ENCODE data around the gene TBXAS1. TPM values are rescaled to one million over a fixed set of nuclear protein-coding genes. Genes with fewer than 3 reads are reported as not detected.

Gene TBXAS1
- total RNA-seq, 1 donor from 2014 or later: not detected

GRCh38 chr7:139982927-139983920 lies 154.2 kb downstream of the TBXAS1 start:
- no peaks in the 10 kb centered on the region for H3K4me1 Mint-ChIP-seq (ENCODE audit: low read depth, unreplicated experiment)
- no peaks in the 10 kb centered on the region for H3K9me3 Mint-ChIP-seq (ENCODE audit: unreplicated experiment)
- DNase-seq: no peak
- no peak overlapping the region for H3K4me3 Mint-ChIP-seq (ENCODE audit: unreplicated experiment)
- TF ChIP-seq, protein P1, sequence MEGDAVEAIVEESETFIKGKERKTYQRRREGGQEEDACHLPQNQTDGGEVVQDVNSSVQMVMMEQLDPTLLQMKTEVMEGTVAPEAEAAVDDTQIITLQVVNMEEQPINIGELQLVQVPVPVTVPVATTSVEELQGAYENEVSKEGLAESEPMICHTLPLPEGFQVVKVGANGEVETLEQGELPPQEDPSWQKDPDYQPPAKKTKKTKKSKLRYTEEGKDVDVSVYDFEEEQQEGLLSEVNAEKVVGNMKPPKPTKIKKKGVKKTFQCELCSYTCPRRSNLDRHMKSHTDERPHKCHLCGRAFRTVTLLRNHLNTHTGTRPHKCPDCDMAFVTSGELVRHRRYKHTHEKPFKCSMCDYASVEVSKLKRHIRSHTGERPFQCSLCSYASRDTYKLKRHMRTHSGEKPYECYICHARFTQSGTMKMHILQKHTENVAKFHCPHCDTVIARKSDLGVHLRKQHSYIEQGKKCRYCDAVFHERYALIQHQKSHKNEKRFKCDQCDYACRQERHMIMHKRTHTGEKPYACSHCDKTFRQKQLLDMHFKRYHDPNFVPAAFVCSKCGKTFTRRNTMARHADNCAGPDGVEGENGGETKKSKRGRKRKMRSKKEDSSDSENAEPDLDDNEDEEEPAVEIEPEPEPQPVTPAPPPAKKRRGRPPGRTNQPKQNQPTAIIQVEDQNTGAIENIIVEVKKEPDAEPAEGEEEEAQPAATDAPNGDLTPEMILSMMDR (IDR thresholded peaks at IDR 0.05; ENCODE audit: partially characterized antibody, unreplicated experiment): no peak
- H3K27ac Mint-ChIP-seq (ENCODE audit: unreplicated experiment): no peak overlapping the region
- peaks cover 7% of the 10 kb centered on the region for H3K36me3 Mint-ChIP-seq (ENCODE audit: unreplicated experiment)
- no peaks in the 10 kb centered on the region for H3K27me3 Mint-ChIP-seq (ENCODE audit: unreplicated experiment)

- DNase-seq: no peak
Observed at GRCh38 chr7:139984642-139985539, 155.8 kb downstream of the TBXAS1 start.

DNA sequence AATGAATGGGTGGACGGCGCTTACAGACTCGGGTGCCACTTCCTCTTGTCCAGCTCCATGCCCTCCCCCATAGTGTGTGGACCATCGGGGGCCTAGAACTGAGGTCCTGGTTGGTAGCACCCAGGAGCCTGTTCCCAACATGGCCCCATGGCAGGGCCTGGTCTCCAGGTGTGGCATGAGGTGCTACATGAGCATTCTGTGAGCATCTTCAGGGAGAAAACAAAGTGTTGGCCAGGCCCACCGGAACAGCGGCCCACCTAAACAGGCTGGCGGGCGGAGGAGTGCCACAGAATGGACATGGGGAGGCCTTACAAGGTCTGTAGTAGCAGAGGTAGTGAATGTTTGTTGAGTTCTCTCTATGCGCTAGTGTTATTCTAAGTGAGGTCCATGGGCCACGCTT lies 156.7 kb downstream of the TBXAS1 start:
- Mint-ChIP-seq H3K27ac (ENCODE audit: unreplicated experiment) (no peak overlapping the region), H3K9me3 (ENCODE audit: unreplicated experiment) (peaks cover 4% of the 10 kb centered on the region), H3K4me3 (ENCODE audit: unreplicated experiment) (no peak overlapping the region), H3K36me3 (ENCODE audit: unreplicated experiment) (peaks cover 7% of the 10 kb centered on the region), H3K27me3 (ENCODE audit: unreplicated experiment) (no peaks in the 10 kb centered on the region), H3K4me1 (ENCODE audit: low read depth, unreplicated experiment) (no peaks in the 10 kb centered on the region)
- TF ChIP-seq, protein P1 (IDR thresholded peaks at IDR 0.05; ENCODE audit: partially characterized antibody, unreplicated experiment): no peak
- DNase-seq: no peak

More at GRCh38 chr7:139984642-139985539, 155.8 kb downstream of the TBXAS1 start:
- no peaks in the 10 kb centered on the region for H3K27me3 Mint-ChIP-seq (ENCODE audit: unreplicated experiment)
- no peak overlapping the region for H3K4me3 Mint-ChIP-seq (ENCODE audit: unreplicated experiment)
- peaks cover 4% of the 10 kb centered on the region for H3K9me3 Mint-ChIP-seq (ENCODE audit: unreplicated experiment)
- peaks cover 7% of the 10 kb centered on the region for H3K36me3 Mint-ChIP-seq (ENCODE audit: unreplicated experiment)
- H3K4me1 Mint-ChIP-seq (ENCODE audit: low read depth, unreplicated experiment): no peaks in the 10 kb centered on the region
- TF ChIP-seq, protein P1 (IDR thresholded peaks at IDR 0.05; ENCODE audit: partially characterized antibody, unreplicated experiment): no peak
- no peak overlapping the region for H3K27ac Mint-ChIP-seq (ENCODE audit: unreplicated experiment)

DNA sequence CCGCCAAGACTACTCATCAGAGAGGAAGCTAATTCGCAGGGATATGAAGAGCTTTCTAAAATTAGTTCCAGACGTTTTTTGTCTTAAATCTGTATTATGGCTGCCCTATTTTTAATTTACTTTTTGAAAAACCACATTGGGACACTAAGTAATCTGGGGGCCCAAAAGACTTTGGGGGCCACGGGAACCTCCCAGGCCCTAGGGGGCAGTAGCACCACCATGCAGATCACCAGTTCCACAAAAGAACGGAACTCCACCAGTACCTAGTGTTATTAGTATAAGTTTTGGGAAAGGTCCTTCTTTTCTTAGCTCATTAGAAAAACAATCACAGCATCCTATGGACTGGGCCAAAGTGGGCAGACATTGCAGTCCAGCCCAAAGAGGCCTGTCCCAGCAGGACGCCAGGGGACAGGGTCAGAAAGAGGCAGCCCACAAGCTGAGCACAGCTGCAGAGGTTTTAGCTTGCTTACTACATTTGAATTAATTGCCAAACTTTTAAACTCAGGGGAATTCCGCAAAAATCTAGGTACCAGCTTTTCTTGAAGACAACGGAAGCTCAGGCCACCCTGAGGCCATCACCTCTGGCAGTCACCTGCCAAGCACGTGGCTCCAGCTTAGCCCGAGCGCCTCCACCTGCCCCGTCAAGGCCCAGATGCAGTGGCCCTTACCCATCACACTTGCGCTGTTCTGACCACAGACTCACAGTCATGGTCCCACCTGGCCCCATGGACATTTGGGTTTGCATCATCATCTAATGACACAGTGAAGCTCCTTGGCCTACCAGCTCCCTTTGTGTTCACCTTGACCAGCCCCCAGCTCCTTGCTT lies 158.8 kb downstream of the TBXAS1 start:
- Mint-ChIP-seq H3K4me1 (ENCODE audit: low read depth, unreplicated experiment) (peaks cover 11% of the 10 kb centered on the region), H3K27ac (ENCODE audit: unreplicated experiment) (no peak overlapping the region), H3K9me3 (ENCODE audit: unreplicated experiment) (peaks cover 4% of the 10 kb centered on the region), H3K36me3 (ENCODE audit: unreplicated experiment) (peaks cover 7% of the 10 kb centered on the region), H3K4me3 (ENCODE audit: unreplicated experiment) (no peak overlapping the region), H3K27me3 (ENCODE audit: unreplicated experiment) (no peaks in the 10 kb centered on the region)
- no peak for DNase-seq
- TF ChIP-seq, protein P1 (IDR thresholded peaks at IDR 0.05; ENCODE audit: partially characterized antibody, unreplicated experiment): no peak

Measured in glutamatergic neuron (in vitro differentiated cells).